UCSD-AML1 (cell line): ENCODE measurements around the gene MTX3.

Source experiments
- DNase-seq: peaks from one replicate; lab custom pipeline; 2025; ENCODE audit not compliant: unreplicated experiment; lab: John Stamatoyannopoulos, UW

The MTX3 gene

DNA sequence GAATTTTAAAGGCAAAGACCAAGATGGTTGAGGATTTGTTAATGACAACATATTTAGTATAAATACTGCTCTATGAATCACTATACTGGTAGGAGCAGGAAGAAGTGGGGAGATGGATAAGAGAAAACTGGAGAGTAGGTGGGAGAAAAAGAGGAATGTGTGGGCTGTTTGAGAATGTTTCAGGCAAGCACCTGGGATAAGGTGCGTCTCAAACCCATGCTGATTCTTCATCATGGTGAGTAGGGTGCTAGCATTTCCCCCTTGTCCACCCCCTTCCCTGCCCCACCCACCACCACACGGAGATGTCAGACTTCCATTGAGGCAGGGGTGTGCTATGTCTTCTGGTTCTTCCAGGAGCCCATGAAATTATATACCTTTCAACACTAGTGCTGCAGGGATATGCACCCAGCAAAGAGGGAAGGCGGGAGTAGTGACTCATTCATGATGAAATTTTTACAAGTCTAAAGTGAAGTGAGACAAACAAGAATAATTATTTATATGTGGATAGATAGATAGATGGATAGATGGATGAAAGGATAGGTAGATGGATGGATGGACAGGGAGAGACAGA is 54.3 kb downstream of the MTX3 start:
- no peak for DNase-seq

GRCh38 chr5:79936002-79936645 is 54.9 kb downstream of the MTX3 start:
- no peak for DNase-seq

DNA sequence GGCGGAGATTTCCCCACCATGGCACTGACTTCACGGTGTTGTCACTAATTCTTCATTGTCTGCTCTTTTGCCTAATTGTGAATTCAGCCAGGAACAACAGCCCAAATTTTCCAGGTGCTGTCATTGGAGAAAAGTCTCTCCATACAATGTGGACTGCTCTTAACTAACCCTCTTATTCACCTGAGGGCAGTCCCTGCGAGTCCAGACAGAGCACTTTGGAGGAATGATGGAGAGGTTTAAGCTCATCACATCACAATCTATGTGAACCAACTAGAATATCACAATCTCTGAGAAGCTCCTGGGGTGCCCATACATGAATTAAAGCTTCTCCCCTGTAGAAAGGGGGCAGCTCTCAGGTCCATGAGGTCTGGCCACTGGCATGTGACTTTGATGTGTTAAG is 56.4 kb downstream of the MTX3 start:
- DNase-seq: no peak

GRCh38 chr5:79932510-79933504 is 58.3 kb downstream of the MTX3 start:
- no peak for DNase-seq

GRCh38 chr5:79931866-79932265 is 59.2 kb downstream of the MTX3 start:
- DNase-seq: no peak

DNA sequence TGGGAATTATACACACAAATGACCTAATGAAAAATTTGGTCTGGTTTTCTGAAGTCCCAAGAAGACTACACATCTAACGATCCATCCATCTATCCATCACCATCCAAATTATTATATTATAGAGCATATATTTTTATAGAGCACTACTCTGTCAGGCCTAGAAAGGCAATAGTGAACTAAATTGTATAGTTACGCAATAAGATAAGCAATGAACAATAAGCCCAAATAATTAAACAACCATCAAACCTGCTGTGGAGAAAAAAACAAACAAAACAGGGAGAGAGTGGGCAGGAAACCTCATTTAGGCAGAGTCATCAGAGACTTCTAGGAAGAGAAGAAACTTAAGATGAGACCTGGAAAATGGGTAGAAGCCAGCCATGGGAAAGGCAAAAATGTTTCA is 59.7 kb downstream of the MTX3 start:
- DNase-seq: no peak

DNA sequence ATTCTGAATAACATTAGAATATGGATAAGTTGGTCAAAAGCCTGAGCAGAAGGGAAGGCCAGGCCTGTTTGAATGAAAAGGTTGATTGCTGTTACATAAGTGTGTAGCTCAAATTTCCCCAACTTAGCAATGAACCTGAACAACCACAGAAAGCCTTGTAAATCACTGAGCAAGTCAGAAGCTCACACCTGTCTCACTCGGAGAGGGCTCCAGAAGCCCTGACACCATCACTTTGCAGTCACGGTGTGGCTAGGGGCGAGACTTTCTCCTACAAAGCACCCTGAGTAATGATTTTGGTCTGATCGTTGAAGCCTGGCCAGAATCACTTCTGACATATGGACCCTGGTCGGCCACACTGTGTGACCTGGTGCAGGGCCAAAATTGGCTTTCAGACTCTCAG is 62.0 kb downstream of the MTX3 start:
- DNase-seq: no peak
